Neural cell (in vitro differentiated cells): ENCODE results near the gene GDF9.

Experiments used
- EP300 ChIP-seq: fragments of 450-650 bp; conservative IDR thresholded peaks from 2 replicates; pipeline ENCODE4 v1.6.1; 2014; ENCODE audit warnings: antibody characterized with exemption, mild to moderate bottlenecking, moderate library complexity; ENCODE audit not compliant: poor library complexity, severe bottlenecking
- EZH2 ChIP-seq: fragments of 200-600, 300-800 bp; shearing (Covaris generic), sonication (generic); IDR thresholded peaks from 2 replicates; pipeline ENCODE4 v1.6.1; 2014; ENCODE audit warnings: antibody characterized with exemption, low read length, borderline replicate concordance, mild to moderate bottlenecking; ENCODE audit not compliant: insufficient read depth, poor library complexity, severe bottlenecking

GRCh38 chr5:132836852-132837251, 29.4 kb downstream of the GDF9 start:
- TF ChIP-seq EZH2 (no peak), EP300 (no peak)
